Activated T-cell treated with anti-CD3 and anti-CD28 coated beads for 4 hours (primary cell): ENCODE measurements around the gene WNT3.
A peak's percentile ranks its signal among the peaks of the same experiment; 100 is the strongest.
"Not testable (repeated sequence)": the region's sequence is repeated elsewhere in the genome, so short reads cannot be mapped to it uniquely, and the experiment has no call there.

Source experiments
- DNase-seq: peaks from one replicate; pipeline ENCODE4 v3.0.0-alpha.2; 2020

Gene WNT3

GRCh38 chr17:46818316-46818928, at the start of gene WNT3:
TSS of gene WNT3 (minus strand) at chr17:46818692. CDS start at chr17:46818597, 95 bp downstream.
- peak; percentile 42 for DNase-seq

- DNase-seq = no peak
Observed at GRCh38 chr17:46866747-46867146, 48.3 kb upstream of the WNT3 start.

GRCh38 chr17:46866325-46866724, 47.8 kb upstream of the WNT3 start:
- no peak for DNase-seq

- no peak for DNase-seq
Observed at GRCh38 chr17:46865100-46865499, 46.6 kb upstream of the WNT3 start.

GRCh38 chr17:46863383-46864121, 45.1 kb upstream of the WNT3 start:
- DNase-seq = no peak

DNA sequence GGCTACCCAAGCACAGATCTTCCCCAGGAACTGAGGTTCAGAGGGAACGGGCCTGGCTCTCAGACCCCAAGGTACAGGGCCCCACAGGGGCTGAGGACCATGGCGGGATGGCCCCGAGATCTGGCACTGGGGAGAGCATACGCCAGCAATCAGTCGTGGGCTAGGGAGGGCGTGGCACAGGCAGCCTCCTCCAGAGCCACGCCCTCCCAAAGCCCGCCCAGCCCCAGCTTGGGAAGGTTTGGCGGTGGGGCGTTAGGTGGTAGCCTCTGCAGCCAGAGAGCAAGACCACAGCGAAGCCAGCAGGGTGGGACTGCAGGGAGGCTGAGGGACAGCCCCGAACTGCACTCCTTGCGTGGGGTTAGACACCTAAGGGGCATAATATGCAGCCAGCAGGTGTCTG, 44.5 kb upstream of the WNT3 start:
- no peak for DNase-seq

DNA sequence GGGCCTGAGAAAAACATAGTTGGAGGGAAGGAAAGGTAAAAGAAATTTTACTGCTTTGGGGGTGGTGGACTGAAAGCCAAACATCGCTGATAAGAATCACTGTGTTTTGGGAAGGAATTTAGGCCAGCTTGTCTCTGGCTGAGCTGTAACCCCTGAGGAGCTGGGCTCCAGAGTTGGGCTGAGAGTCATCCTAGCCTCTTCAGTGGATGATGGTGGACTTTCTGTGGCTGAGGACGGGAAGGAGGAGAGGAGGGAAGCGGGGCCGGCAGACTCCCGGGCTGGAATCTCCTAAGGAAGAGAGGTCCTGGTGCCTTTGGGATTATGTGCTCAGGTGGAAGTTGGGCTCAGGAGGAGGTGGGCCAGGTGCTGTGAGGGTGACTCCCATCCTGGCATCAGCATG, 41.5 kb upstream of the WNT3 start:
- DNase-seq = no peak

GRCh38 chr17:46857600-46857999, 39.1 kb upstream of the WNT3 start:
- no peak for DNase-seq

- DNase-seq = no peak
Observed at GRCh38 chr17:46854948-46855347, 36.5 kb upstream of the WNT3 start.

DNA sequence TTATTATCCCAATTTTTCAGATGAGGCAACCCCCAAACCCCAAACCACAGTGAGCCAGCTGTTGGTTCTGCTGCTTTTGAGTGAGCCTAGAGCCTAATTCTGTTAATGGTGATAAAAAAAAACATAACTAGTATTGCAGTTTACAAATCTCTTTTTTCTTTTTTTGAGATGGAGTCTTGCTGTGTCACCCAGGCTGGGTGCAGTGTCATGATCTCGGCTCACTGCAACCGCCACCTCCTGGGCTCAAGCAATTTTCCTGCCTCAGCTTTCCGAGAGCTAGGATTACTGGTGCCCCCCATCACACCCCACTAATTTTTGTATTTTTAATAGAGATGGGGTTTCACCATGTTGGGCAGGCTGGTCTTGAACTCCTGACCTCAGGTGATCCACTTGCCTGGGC, 36.0 kb upstream of the WNT3 start:
- DNase-seq = no peak

DNA sequence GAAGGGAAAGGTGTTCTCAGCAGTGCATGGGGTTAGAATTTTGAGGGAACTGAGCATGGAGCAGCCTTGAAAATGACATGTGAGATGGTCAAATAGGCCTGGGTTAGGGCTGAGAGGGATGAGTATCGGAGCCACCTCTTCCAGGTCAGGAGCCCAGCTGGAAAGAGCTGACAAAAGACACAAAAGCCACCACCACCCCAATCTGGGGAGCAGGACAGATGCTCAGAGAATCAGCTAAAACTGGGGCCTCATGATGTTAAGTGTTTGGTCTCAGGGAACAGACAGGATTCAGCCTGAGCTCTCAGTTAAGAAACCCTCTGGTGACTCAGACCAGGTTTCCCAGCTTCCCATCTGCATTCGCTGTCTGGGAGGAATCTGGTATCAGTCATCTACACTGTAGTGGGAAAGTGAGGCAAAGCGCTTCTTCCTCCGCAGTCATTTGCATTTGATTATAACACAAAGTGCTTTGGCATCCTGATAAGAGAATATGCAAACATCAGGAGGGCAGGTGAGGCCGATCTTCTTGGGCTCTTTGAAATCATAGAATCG, 35.5 kb upstream of the WNT3 start:
- DNase-seq = no peak

- no peak for DNase-seq
Observed at GRCh38 chr17:46851029-46851741, 32.7 kb upstream of the WNT3 start, which contains the start of gene WNT9B. TSS of gene WNT9B (plus strand) at chr17:46851583. CDS start at chr17:46851639, 56 bp downstream.

- no peak for DNase-seq
Observed at GRCh38 chr17:46850688-46851028, 32.2 kb upstream of the WNT3 start.

- DNase-seq = no peak
Observed at GRCh38 chr17:46848534-46848933, 30.0 kb upstream of the WNT3 start.

- DNase-seq = no peak
Observed at GRCh38 chr17:46847204-46848191, 29.0 kb upstream of the WNT3 start.

- DNase-seq = no peak
Observed at GRCh38 chr17:46842835-46843234, 24.3 kb upstream of the WNT3 start.

- DNase-seq = no peak
Observed at GRCh38 chr17:46841561-46842379, 23.3 kb upstream of the WNT3 start.

DNA sequence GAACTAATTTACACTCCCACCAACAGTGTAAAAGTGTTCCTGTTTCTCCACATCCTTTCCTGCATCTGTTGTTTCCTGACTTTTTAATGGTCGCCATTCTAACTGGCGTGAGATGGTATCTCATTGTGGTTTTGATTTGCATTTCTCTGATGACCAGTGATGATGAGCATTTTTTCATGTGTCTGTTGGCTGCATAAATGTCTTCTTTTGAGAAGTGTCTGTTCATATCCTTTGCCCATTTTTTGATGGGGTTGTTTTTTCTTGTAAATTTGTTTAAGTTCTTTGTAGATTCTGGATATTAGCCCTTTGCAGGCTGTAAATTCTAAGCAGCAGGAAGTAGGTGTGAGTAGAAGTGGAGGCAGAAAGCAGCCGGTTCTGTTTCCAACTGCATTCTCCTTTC, 22.1 kb upstream of the WNT3 start:
- DNase-seq = not testable (repeated sequence)

- DNase-seq = no peak
Observed at GRCh38 chr17:46839211-46839610, 20.7 kb upstream of the WNT3 start.

DNA sequence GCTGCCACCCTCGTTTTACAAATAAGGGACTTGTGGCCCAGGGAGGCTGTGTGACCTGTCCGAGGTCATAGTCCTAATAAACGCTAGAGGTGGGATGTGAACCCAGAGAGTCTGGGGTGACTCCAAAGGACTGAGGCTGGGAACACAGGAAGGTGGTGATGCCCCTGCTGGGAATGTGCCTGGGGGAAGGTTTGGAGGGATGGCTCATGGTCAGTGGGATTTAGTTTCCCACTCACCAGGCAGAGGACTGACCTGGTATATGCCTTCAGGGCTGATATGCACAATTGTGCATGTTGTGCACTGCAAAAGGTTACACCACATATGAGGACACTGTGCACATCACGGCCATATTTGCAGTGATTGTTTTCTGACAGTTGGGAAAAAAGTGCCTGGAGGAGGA, 19.0 kb upstream of the WNT3 start:
- DNase-seq = no peak

GRCh38 chr17:46836500-46836899, 18.0 kb upstream of the WNT3 start:
- no peak for DNase-seq

- no peak for DNase-seq
Observed at GRCh38 chr17:46834846-46835245, 16.4 kb upstream of the WNT3 start.
